Hypothalamus (tissue), 51 donors: Measurements from ENCODE around the gene CDH24.

Source experiments
- DNase-seq, 51 donors: peaks; one replicate each; lab custom pipeline; 2025; lab: John Stamatoyannopoulos, UW

CDH24 gene

GRCh38 chr14:23091294-23092225 is 34.2 kb upstream of the CDH24 start:
- no peak for DNase-seq

- no peak for DNase-seq
Observed at GRCh38 chr14:23090254-23090636, 32.9 kb upstream of the CDH24 start.

- no peak for DNase-seq
Observed at GRCh38 chr14:23089498-23090253, 32.4 kb upstream of the CDH24 start.

GRCh38 chr14:23086565-23086964 is 29.2 kb upstream of the CDH24 start:
- no peak for DNase-seq

- DNase-seq, result no peak
Observed at GRCh38 chr14:23085458-23085857, 28.1 kb upstream of the CDH24 start.

GRCh38 chr14:23080474-23080873 is 23.2 kb upstream of the CDH24 start:
- DNase-seq, result no peak

- DNase-seq, result no peak
Observed at GRCh38 chr14:23079716-23080115, 22.4 kb upstream of the CDH24 start.

- DNase-seq, result no peak
Observed at GRCh38 chr14:23078692-23079116, 21.4 kb upstream of the CDH24 start.

GRCh38 chr14:23077962-23078361 is 20.6 kb upstream of the CDH24 start:
- DNase-seq, result no peak

GRCh38 chr14:23076785-23077408 is 19.6 kb upstream of the CDH24 start:
- DNase-seq, result no peak

GRCh38 chr14:23074906-23075305 is 17.6 kb upstream of the CDH24 start:
- DNase-seq, result no peak

GRCh38 chr14:23071921-23072539 is 14.7 kb upstream of the CDH24 start:
- no peak for DNase-seq

- no peak for DNase-seq
Observed at GRCh38 chr14:23071244-23071920, 14.1 kb upstream of the CDH24 start.

GRCh38 chr14:23070262-23071129 is 13.2 kb upstream of the CDH24 start:
- DNase-seq, result no peak

GRCh38 chr14:23069413-23069806 is 12.1 kb upstream of the CDH24 start:
- no peak for DNase-seq

- DNase-seq, result no peak
Observed at GRCh38 chr14:23068789-23069412, 11.6 kb upstream of the CDH24 start.

GRCh38 chr14:23067847-23068788 is 10.8 kb upstream of the CDH24 start:
- no peak for DNase-seq
